Endometrium (tissue), 2 donors: ENCODE measurements around the gene ARL6IP1.
A peak's percentile ranks its signal among the peaks of the same experiment; 100 is the strongest.
"Not testable (repeated sequence)": the region's sequence is repeated elsewhere in the genome, so short reads cannot be mapped to it uniquely, and the experiment has no call there.

Source experiments
- FAIRE-seq: peaks from 2 replicates; lab custom pipeline; 2012; peaks lifted over from hg19 to GRCh38; lab: Jason Lieb, UNC
- donor health status: control.
- donor health status: control.

ARL6IP1 gene

GRCh38 chr16:18799500-18799899 lies 1.8 kb downstream of the ARL6IP1 start:
- FAIRE-seq = no peak

GRCh38 chr16:18797746-18798145 lies 3.6 kb downstream of the ARL6IP1 start:
- no peak for FAIRE-seq

- no peak for FAIRE-seq
Observed at GRCh38 chr16:18796377-18796776, 5.0 kb downstream of the ARL6IP1 start.

GRCh38 chr16:18792836-18793433 lies 8.4 kb downstream of the ARL6IP1 start:
- FAIRE-seq = no peak

- peak; percentile 93 for FAIRE-seq
Observed at GRCh38 chr16:18789850-18790706, 11.3 kb downstream of the ARL6IP1 start, which contains the start of gene RPS15A. Gene RPS15A, minus strand, starts transcription at chr16:18790334. Its CDS starts 1,221 bp downstream, at chr16:18789113.

GRCh38 chr16:18789515-18789849 lies 11.9 kb downstream of the ARL6IP1 start:
- no peak for FAIRE-seq

- FAIRE-seq = no peak
Observed at GRCh38 chr16:18788828-18789514, 12.4 kb downstream of the ARL6IP1 start.

- FAIRE-seq = no peak
Observed at GRCh38 chr16:18784917-18785623, 16.3 kb downstream of the ARL6IP1 start.

- no peak for FAIRE-seq
Observed at GRCh38 chr16:18783430-18784341, 17.7 kb downstream of the ARL6IP1 start.

- no peak for FAIRE-seq
Observed at GRCh38 chr16:18782697-18783429, 18.5 kb downstream of the ARL6IP1 start.

GRCh38 chr16:18781232-18781631 lies 20.1 kb downstream of the ARL6IP1 start:
- not testable (repeated sequence) for FAIRE-seq

GRCh38 chr16:18780460-18781026 lies 20.8 kb downstream of the ARL6IP1 start:
- not testable (repeated sequence) for FAIRE-seq

- FAIRE-seq = not testable (repeated sequence)
Observed at GRCh38 chr16:18777664-18778063, 23.7 kb downstream of the ARL6IP1 start.

GRCh38 chr16:18776334-18776733 lies 25.0 kb downstream of the ARL6IP1 start:
- not testable (repeated sequence) for FAIRE-seq

GRCh38 chr16:18774651-18775050 lies 26.7 kb downstream of the ARL6IP1 start:
- FAIRE-seq = not testable (repeated sequence)

GRCh38 chr16:18772171-18772570 lies 29.2 kb downstream of the ARL6IP1 start:
- FAIRE-seq = not testable (repeated sequence)

GRCh38 chr16:18770336-18770962 lies 30.9 kb downstream of the ARL6IP1 start:
- not testable (repeated sequence) for FAIRE-seq

- not testable (repeated sequence) for FAIRE-seq
Observed at GRCh38 chr16:18767217-18767616, 34.1 kb downstream of the ARL6IP1 start.

- not testable (repeated sequence) for FAIRE-seq
Observed at GRCh38 chr16:18762713-18763112, 38.6 kb downstream of the ARL6IP1 start.
